Fibroblast of skin of back (primary cell): Measurements from ENCODE around the gene GRAMD2B.
"Not testable (repeated sequence)": the region's sequence is repeated elsewhere in the genome, so short reads cannot be mapped to it uniquely, and the experiment has no call there.

Experiments
- DNase-seq: peaks from one replicate; pipeline ENCODE4 v3.0.0-alpha.2; 2013

GRAMD2B gene

DNA sequence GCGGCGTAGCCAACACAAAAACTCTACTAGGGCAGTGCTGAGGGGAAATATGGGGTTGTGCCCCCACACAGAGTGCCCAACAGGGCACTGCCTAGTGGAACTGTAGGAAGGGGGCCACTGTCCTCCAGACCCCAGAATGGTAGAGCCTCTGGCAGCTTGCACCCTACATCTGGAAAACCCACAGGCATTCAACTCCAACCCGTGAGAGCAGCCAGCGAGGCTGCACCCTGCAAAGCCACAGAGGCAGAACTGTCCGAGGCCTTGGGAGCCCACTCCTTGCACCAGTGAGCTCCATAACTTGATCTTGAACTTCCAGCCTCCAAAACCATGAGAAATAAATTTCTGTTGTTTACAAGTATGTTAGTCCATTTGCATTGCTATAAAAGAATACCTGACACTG lies 27.7 kb downstream of the GRAMD2B start:
- no peak for DNase-seq

DNA sequence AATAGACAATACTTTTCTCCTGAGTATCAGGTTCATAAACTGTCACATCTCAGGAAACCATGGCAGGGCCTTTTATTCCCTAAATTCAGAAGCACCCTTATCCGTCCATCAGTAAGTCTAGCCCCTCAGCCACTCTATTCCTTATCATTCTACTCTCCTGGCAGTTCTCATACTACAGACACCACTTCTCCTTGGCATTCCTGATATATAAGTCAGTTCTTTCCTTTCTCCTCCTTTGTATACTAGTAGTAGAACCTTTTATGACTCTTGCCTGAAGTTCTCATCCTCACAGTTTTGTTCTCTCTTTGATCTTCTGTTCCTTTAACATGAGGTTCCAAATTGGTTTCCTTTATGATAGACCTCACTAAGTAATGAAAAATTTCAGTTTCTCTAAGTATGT lies 29.3 kb downstream of the GRAMD2B start:
- DNase-seq, result no peak

DNA sequence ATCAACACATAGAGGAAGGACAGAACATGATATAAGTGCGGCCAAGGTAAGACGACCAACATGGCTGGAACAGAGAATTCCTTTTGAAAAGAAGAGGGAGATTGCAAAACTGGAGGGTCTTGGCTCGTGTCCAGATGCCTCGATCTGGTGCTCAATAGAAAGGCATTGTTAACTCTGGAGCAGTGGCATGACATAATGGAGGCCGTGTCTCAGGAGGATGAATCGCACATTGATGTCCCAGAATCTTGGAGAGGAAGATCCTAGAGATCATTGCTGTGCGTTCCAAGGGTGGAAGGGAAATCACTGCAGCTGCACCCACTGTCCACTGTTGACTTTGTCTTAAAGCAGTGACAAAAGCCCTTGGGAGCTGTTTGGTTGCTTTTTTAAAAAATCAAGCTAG lies 30.9 kb downstream of the GRAMD2B start:
- no peak for DNase-seq

DNA sequence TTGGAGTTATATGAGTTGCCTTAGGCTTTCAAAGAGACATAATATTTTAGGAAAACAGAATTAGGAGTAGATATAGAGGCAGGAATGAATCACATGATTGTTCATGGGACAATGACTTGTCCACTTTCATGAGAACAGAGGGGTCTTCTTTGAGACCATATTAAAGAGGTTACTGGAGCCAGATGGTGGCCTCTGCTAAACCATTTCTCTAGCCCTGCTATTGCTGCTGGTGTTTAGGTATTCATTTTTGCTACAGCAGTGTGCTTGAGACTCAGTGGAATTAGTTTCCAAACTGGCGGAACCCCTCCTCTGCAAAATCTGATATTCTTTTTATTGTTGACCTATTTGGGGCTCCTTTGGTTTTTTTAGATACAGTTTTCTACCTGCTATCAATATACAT lies 31.3 kb downstream of the GRAMD2B start:
- no peak for DNase-seq

DNA sequence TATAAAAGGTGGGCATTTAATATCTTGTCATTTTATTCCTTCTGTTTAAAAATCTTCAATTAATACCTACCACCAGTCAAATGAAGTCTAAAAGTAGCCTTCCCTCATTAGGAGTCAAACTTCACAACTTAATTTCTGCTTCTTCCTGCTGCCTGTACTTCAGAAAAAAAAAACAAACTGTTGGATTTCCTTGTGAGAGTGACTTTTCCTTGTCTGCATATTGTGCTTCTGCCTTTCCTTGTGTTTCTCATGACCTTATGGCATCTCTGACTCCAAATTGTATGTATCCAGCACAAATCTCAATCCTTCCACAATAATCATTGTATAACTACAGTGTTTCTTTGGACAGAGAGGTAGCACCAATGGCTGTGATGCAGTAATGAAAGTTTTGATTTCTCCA lies 32.1 kb downstream of the GRAMD2B start:
- DNase-seq, result no peak

DNA sequence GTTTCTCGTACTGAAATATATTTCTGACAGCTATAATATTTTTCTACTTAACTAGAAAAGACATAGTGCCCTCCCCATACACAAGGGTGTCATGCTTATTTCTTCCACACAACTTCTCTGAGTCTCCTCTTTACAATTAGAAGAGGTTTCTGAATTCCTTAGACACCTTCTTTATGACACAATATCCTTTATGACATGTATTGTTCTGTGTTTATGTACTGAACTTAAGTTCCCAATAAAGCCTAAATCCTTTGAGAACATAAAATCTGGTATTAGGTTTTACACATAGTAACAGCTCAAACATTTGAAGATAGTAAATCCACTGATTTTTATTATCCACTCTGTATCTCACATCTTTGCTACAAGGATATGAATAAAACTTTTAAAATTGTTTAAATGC lies 32.5 kb downstream of the GRAMD2B start:
- no peak for DNase-seq

DNA sequence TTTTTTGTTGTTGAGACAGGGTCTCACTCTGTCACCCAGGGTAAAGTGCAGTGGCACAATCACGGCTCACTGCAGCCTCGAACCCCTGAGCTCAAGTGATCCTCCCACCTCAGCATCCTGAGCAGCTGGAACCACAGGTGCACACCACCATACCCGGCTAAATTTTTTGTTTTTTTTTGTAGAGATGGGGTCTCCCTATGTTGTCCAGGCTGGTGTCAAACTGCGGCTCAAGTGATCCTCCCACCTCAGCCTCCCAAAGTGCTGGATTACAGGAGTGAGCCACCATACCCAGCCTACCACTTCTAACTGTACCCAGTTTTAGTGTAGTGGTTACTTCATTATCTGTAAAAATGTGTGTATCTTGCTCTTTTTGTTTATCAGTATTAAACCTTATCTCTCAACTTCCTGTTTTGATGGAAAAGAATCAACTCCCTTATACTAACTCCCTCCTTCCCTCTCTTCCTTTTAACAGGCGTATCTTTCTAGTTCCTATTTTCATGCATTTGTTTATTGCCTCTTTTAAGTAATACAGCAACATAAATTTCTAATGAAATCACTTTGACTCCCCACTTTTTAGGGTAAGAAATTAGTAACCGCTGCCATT lies 33.1 kb downstream of the GRAMD2B start:
- DNase-seq, result no peak

DNA sequence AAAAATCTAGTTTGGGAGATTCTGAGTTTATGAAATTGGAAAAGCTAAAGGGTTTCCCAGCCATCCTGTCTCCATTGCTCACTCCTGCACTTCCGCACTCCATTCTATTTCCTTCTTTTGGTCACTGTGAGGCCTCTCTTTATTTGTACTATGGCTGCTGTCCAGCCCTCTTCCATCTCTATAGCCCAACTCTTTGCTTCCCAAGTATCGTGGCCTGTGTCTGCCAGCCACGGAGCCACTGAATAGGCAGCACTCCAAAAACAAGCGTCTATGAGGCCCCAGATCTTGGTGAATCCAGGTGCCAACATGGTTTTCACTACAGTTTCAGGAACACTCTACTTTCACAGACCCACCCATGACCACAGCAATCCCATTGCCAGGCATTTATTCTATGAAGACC lies 37.2 kb downstream of the GRAMD2B start:
- no peak for DNase-seq

DNA sequence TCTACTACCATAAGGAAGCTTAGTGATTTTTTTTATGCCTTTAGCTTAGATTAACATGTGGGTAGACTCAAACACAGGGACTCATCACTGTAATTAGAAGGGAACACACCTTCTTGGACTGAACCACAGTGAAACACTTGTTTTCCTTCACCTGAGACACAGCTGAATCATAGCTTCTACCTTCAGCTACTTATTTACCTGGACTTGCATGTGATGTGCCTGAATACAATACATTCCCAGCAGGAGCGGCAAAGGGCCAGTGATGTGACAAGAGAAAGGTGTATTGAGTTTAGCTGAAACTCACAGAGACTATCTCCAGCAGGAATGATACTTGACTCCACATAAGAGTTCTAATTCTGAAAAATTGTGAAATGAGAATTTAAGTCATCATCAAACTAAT lies 37.8 kb downstream of the GRAMD2B start:
- DNase-seq, result no peak

DNA sequence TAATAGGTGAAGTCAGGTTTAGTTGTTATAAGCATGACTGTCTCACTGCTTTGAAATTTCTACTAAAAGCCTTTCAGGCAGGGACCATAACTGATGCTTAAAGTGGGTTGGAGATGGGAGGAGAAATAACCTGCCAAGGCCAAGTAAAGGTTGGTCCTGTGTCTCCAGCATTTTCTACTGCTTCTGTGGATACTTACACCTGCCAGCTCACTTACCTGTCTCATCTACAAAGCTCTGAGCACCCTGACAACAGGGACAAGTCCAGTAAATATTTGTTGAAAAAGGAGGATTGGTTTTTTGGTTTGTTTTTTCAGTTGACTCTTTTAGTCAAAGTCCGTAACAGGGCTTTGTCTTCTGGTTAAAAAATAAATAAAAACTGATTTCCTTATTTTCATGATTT lies 38.6 kb downstream of the GRAMD2B start:
- DNase-seq, result no peak

DNA sequence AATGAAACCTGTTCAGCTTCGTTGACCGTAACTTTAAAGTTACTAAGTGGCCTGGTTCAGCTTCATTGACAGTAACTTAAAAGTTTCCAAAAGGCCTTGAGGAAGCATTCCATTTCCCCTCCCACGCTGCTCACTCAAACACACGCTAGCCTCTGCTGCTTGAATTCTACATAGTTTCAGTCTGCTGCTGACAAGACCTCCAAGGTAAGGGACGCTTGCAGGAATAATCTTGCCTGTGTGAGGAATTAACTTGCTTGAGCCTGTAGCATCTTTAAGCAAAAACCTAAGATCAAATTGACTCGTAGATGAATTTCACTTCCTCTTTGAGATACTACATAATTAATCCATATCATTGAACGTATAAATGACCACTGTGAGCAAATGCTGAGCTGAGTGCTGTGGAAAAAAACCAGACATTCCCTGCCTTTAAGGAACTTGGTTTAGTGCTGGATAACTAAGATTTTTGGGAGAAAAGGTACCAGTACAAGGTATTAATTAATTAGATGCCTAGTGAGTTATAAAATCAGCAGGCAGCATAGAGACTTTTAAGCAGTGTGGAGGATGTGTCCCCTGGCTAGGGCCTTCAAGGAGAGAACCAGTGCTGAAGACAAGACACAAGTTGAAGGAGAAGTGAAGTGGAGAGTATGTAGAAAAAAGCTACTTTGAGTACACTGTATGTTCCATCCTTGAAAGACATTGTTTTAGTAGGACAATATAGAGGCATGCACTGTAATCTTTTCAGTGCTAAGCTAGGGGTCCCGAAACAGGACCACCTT lies 39.2 kb downstream of the GRAMD2B start:
- no peak for DNase-seq

DNA sequence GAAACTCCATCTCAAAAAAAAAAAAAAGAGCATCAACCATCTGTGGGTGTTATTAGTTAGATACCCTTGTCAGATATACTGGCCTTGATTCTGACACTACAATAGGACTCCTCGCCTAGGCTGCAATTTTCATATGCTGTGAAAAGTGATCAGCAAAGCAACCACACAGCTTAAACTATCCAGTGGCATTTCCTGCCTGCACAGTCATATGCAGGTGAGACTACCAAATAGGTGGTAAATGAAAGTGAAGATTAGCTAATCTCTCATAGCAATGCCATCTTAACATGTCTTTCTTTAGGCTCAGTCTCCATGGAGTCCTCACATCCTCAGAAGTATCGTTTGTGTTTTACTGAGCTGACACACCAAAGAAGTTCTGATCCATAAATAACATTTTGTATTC lies 40.8 kb downstream of the GRAMD2B start:
- DNase-seq, result no peak

DNA sequence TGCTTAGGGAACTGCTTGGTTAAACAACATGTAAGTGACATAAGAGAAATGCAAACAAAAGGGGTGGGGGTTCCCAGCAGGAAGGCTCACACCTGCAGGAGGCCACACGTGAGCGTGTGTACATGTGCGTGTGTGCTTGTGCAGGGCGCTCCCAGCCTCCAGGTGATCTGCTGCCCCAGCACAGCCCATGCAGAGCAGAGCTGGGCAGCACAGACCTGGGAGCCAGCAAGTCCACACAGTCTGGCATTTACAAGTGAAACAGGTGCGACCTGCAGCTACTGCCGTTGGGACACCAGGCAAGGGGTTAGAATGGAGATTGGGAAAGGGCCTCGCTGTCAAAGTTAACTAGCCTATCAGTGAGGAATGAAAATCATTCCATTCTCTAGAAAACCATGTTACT lies 41.8 kb downstream of the GRAMD2B start:
- DNase-seq, result no peak

DNA sequence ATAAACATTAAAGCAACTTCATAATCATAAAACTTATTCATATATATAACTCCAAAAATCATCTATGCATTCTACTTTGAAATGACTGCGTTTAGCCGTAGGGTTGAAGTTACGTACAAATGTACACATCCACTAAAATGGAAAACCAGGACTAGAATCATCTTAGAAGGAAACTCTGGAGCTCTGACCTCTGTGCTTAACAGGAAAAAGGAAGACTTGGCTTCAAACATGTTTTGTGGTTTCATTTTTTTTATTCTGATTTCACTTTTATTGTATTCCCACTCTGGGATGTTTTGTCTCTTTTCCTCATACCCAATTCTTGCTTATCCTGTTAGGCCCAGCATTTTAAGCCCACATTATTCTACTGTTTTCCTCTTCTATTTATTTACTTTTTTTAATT lies 44.9 kb downstream of the GRAMD2B start:
- DNase-seq, result no peak

DNA sequence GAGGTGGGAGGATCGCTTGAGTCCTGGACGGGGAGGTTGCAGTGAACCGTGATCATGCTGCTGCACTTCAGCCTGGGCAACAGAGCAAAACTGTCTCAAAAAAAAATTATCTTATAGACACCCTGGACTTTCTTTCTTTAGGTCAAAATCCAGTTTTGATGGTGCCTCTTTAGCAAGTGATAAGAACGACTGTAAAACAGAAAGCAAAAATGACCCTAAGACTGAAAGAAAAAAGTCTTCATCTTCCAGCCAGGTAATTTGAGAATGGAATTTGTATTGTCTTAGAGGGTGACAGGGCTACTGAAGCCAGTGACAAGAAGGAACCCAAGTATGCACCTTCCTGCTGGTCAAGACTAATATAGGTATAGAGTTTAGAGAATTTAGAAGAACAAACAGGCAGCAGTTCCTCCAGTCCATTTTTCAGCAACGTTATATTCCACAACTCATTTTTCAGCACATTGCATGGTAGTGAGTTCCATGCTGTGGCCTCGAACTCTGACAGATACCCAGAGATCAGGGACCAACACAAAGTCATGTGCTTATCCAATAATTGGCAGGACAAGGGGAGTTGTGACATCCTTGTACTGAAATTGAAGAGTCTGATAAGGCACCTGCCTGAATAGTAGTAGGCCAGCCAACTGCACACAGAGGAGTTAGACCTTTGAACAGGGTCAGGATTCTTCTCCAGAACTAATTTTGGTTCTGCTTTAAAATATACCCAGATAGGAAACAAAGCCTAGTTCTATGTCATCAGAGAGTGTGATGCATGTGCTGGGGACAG lies 46.5 kb downstream of the GRAMD2B start:
- no peak for DNase-seq

DNA sequence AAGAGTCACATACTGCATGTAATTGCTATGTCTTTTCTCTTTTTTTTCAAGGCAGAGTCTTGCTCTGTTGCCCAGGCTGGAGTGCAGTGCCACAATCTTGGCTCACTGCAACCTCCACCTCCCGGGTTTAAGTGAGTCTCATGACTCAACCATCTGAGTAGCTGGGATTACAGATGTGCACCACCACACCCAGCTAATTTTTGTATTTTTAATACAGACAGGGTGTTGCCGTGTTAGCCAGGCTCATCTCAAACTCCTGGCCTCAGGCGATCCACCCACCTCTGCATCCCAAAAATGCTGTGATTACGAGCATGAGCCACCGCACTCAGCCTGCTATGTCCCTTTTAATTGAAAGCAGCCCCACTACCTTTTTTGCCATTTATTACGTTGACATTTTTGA lies 47.3 kb downstream of the GRAMD2B start:
- not testable (repeated sequence) for DNase-seq

DNA sequence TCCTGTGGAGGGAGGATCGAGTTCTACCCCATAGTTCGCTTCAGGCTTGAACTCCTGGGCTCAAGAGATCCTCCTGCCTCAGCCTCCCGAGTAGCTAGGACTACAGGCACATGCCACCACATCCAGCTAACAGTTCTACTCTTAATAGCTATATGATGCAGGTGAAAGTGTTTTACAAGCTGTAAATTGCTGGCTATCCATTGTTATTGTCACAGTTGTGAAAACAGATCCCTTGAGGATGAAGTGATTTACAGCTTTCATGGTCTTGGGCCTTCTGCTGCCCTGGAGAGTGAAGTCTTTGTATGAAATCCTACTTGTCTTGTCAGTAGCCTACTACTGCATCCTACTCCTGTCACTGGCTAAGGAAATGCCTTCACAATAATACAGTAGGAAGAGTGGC lies 48.0 kb downstream of the GRAMD2B start:
- no peak for DNase-seq

DNA sequence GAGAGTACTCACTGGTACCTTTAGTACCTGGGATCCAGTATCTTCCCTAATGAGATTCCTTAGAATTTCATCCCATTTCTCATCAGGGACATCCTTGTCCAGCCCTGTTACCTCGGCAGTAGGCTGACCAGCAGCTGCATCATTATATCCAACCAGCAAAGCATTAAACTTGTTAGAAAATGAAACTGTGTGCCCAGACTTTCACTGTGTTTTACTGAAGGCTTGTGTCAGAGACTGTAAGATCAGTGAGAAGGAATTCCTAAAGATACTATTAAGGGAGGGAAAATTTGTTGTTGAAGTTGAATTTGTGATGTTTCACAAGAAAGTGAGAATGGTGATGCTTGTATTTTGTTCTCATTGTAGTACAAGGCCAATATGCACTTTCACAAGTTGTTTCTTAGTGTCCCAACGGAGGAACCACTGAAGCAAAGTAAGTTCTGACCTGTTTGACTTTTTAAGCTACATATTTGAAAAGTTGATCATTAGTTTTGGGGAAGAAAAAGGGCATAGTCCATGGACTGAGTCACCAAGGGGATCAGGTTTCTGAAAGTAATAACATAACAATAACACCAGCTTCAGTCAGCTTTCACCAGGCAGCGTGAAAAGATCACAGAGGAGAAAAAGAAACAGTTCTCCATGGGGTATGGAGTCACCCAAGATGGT lies 48.8 kb downstream of the GRAMD2B start:
- DNase-seq, result peak; percentile 86

DNA sequence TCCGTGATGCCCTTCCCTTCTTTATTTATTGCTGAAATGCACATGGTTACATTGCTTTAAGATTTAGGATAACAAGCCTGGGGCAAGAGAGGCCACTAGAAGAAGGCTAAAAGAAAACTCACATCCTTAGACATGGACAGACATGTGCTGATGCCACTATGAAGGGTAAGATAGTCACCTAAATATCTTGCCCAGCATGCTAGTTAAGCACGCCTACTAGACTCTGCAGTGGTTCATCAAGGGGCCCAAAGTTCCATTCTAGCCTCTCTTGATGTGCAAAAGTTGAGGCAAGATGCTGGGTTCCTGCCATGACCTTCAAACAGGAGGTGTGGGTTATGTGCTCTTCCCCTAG lies 49.3 kb downstream of the GRAMD2B start:
- no peak for DNase-seq

DNA sequence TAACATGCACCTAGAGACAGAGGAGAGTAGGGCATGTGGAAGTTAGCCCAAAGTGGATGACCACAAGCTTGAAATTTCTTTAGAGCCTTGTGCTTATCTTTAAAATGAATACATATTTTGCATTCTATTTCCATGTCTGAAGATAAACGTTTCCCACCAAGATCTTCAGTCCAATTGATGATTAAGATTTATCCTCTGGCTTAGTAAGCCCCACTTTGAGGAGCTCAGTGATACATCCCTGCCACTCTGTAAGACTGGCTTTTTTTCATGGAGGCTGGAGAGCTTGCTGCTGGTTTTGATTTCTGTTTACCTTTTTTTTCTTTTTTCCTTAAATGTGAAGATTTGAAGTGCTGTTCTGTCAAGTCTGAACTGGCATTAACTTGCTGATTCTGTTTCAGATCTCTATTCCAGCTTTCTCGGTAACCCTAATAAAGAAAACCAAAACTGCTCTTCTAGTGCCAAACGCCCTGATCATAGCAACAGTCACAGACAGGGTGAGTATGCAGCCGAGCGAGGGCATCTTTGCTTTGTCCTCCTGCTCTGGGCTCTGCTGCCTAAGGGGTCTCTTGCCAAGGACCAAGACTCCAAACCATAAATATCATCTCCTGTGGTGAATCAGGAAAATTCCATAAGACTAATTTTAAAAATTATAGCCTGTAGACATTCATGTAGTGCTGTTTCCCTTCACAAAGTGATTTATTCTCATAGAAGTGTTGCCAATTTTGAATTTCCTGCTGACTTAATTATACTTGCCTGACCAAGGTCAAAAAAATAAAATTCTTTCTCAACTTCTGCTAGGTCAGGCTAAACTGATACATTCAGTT lies 54.3 kb downstream of the GRAMD2B start:
- DNase-seq, result peak; percentile 61

DNA sequence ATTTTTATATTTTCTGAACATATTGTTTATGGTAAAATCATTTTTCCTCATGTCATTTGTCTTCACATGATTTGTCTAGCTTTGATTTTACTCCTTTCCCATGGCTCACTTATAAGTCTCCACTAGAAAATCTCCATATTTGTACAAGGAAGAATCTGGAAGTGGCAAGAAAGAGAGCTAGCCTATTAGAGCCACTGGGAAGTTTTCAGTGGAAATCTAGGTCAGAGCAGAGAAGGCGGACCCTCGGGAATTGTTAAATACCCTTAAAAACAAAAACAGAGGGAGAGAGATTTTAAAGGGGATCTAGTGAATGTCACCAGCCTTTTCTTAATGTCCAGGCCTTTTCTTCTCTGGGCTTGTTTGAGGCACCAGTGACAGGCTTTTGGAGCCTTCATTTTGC lies 56.6 kb downstream of the GRAMD2B start:
- no peak for DNase-seq

DNA sequence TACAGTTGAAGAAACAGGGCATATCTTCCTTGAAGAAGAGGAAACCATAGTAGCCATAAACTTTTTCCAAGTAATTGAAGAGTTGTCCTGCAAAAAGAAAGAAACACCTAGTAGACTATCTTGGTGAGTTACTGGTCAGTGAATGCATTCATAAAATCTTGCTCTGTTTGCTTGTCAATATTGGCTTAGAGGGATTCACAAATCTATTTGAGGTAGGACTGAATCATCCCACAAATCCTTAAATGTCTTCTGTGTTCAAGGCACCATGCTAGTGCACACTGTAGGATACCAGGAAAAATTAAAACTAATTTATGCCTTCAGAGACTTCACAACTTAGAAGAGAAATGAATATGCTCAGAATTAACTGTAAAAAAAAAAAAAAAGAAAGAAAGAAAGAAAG lies 57.6 kb downstream of the GRAMD2B start:
- no peak for DNase-seq

DNA sequence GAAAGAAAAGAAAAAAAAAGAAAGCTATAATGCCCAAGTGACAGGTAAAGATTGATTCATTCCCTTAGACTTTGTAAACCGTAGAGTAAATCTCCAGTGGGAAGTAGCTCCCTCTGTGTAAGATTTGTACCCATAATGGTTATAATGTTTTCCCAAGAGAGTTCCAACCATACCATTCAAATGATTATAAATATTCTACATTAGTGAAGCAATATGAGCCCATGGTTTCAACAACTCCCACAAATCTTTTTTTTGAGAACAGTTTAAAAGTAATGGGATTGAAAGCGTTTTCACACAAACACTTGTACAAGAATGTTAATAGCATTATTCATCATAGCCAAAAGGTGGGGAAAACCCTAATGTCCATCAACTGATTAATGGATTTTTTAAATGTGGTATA lies 58.0 kb downstream of the GRAMD2B start:
- DNase-seq, result peak; percentile 71
